Cortex of kidney (tissue), 1 donor: ENCODE data around the gene MRPL54.

Source experiments
- DNase-seq: peaks from one replicate; lab custom pipeline; 2025; lab: John Stamatoyannopoulos, UW

Gene MRPL54

DNA sequence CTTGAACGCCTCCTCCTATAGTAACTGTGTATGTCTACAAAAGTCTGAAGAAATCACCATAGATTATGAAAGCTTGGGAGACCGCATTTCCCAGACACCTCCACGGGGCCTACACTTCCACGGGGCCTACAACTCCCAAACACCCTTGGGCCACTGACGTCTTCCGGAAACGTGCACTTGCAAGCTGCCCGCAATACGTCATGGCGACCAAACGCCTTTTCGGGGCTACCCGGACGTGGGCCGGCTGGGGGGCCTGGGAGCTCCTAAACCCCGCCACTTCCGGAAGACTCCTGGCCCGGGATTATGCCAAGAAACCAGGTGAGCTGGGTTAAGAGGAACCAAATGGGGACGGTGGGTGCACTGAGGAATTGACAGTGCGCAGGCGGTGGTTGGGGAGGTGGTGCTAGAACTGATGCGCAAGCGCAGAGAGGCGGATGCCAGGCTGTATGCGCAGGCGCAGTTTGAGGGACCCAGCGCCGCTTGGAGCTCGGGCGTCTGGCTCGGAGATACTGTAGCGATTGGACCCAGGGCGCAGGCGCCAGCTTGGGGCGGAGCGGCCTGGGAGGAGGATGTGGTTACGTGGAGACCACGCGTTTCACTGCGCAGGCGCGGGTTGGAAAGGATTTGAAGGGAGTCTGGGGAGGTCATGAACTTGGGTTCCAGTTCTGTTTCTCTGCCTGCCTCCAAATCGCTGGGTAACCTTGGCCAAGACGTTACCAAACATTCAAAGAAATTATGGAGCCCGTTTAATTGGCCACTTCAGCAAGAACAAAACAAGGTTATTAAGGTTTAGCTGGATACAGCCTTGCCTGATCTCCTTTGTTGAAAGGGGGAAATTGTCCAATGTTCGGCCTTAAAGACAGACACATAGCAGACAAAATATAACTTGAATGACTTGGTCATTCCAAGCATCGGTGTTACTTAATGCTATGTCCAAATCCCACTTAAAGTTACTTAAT lies at the start of gene MRPL54:
Gene MRPL54 (plus strand): TSS at position 182 of the 959 bp plus-strand sequence. CDS start 19 bp downstream, at position 201.
- peak; percentile 88 for DNase-seq

DNA sequence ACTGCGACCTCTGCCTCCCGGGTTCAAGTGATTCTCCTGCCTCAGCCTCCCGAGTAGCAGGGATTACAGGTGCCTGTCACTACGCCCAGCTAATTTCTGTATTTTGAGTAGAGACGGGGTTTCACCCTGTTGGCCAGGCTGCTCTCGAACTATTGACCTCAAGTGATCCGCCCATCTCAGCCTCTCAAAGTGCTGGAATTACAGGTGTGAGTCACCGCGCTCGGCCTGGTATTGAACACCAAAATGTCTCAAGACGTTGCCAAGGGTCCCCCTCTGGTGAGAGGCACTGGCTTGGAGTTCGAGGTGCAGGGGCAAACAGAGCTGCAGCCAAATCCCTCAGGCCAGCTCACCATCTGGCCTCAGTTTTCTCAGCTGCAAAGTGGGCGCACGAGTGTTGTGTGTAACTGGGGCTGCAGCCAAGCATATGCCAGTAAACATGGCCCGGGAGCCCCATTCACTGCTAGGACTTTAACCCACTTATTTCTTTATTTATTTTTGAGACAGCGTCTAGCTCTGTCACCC lies 46.3 kb upstream of the MRPL54 start:
- DNase-seq = no peak

DNA sequence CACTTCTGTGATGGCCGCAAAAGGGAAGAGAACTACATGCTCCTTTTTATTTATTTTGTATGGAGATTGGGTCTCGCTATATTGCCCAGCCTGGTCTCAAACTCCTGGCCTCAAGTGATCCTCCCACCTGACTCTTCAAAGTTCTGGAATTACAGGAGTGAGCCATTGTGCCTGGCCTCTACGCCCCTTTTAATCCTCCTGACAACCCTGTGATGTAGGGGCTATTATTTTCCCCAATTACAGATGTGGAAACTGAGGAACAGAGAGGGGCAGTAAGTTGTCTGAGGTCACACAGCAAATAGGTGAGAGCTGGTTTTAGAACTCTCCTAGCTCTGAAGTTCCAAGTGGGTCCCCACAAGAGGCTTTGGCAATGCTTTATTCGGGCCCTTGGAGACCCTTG lies 42.6 kb upstream of the MRPL54 start:
- no peak for DNase-seq

DNA sequence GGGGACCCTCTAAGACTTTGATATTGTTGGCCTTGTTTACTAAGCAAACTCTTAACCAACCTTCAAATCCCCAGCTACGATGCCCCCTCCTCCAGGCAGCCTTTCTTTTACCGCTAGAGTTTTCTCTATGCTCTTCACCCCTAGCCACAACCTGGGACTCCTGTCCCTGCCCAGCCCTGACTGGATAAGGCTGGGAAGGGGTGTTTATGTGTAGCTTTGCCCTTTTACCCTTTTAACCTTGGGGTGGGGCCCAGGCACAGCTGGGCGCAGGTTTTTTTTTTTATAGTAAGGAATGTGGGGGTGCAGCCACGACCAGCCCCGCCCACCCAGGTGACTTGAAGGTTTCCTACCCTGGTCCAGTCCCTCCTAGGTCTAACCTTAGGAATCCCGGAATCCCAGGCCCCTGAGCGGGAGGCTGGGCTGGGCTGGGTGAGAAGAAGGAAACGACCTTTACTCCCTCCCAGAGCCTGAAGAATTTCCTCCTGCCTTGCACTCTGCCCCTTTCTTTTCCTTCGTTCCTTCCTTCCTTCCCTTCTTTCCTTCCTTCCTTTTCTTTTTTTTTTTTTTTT lies 42.0 kb upstream of the MRPL54 start:
- no peak for DNase-seq

DNA sequence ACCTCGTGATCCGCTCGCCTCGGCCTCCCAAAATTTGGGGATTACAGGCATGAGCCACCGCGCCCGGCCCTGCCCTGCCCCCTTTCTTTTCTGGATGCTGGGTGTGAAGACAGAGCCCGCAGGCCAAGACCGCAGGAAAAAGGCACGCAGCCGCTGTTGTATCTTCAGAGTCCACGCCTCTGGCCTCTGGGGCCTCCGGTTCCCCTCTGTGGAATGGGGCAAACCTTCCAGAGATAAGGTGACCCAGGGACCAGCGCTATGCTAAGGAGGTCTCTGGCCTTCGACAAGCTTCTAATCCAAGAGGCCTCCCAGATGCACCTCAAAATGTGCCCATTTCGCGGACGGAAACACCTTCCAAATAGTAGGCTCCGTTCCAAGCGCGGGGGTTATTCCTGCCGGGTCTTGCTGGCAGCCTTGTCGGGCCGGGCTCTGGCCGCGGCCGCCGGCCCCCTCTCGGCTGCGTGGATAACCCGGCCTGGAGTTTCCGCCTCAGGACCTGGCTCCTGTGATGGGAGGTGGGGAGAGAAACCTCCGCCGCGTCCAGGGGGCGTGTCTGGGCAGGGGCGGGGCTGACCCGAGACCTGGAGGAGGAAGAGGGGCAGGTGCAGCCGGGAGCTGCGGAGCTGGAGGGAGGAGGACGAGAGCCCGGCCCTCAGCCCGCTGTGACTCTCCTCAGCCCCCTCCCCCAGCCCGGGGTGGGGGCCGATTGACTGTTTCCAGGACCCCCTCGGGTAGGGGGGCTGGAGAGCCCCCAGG lies 41.2 kb upstream of the MRPL54 start:
- peak; percentile 66 for DNase-seq

DNA sequence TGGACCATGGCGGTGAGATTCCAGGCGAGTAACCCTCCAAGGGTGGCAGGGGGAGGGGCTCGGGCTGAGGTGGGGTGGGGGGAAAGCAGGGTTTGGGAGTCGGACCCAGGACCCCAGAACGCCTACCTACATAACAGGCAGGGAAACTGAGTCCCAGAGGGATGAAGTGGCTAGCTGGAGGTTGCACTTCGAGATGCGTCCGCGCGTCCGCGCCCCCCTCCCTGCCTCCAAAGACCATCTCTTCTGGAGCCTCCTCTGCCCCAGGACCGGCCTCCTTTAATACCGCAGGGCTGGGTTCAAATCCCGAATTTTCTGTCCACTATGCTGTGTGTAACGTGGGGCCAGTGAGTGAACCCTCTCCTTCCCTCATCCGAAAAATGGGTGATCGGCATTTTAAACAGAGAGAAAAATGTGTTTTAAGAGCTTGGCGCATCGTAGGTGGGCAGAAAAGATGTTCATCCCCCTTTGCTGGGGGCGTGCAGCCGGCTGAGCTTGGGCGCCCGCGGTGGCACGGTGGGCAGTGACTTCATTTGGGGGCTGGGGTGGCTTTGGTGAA lies 40.5 kb upstream of the MRPL54 start:
- DNase-seq = no peak

DNA sequence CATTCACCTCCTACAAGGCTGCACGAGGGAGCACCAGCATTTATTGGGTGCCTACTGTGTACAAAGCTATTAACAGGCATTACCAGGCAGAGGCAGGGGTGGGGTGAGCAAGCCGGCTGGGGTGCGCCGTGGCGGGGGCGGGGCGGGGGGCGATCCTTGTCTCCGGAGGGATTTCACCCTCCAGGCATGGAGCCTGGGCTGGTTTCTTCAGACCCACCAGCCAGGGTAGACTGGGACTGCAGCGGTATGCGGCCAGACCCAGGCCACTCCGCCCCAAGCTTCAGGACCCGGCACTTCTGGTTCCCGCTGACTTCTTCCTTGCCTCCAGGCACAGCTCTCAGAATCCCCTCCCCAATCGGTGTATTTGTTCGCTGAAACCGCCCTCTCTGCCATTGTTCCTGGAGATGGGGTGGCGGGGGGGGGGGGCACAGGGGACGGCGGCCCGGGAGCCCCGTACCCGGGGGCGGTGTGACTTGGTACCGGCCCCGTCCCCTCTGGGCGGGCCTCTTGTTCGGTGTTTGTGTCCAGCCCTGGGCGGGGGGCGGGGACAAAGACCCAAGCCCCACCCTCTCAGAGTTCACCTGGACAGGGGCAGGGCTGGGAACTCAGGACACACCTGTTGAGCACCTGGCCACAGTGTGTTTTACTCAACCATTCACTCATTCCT lies 39.9 kb upstream of the MRPL54 start:
- DNase-seq = no peak

GRCh38 chr19:3723110-3723488 lies 39.4 kb upstream of the MRPL54 start:
- no peak for DNase-seq

DNA sequence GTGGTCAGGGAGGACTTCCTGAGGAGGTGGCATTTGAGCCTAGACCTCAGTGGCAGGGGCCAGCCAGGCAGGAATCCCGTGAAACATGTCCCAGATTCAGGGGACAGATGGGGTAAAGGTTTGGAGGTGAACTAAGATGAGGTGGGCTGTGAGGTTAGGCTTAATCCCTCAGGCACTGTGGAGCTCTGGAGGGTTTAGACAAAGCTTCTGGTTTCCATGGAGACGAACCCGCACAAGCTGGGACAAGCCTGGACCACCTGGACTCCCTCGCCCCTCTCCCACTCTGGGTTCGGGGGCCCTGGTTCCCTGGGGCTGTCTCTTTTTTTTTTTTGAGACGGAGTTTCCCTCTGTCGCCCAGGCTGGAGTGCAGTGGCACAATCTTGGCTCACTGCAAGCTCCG lies 38.6 kb upstream of the MRPL54 start:
- no peak for DNase-seq

DNA sequence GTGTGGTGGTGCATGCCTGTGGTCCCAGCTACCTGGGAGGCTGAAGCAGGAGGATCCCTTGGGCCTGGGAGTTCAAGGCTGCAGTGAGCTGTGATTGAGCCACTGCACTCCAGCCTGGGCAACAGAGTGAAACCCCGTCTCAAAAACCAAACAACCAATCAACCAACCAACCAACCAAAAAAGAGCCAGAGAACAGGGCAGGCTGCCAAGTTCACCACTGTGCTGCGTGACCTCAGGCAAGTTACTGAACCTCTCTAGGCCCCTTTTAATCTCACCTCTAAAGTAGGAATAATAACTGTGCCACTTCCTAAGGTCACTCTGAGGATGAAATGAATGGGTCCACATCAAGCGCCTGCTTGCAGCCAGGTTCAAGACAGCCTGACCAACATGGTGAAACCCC lies 37.4 kb upstream of the MRPL54 start:
- no peak for DNase-seq

- no peak for DNase-seq
Measured at GRCh38 chr19:3725640-3726310, 36.7 kb upstream of the MRPL54 start.

DNA sequence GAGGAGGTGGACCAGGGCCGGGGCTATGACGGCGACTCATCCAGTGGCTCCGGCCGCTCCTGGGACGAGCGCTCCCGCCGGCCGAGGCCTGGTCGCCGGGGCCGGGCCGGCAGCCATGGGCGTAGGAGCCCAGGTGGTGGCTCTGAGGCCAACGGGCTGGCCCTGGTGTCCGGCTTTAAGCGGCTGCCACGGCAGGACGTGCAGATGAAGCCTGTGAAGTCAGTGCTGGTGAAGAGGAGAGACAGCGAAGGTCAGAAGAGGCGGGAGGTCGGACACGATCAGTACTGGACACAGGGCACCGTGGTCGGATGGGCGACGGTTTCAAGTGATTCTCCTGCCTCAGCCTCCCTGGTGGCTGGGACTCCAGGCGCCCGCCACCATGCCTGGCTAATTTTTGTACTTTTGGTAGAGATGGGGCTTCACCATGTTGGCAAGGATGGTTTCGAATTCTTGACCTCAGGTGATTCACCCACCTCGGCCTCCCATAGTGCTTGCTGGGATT lies 32.0 kb upstream of the MRPL54 start:
- no peak for DNase-seq

- no peak for DNase-seq
Measured at GRCh38 chr19:3732108-3732507, 30.4 kb upstream of the MRPL54 start.

DNA sequence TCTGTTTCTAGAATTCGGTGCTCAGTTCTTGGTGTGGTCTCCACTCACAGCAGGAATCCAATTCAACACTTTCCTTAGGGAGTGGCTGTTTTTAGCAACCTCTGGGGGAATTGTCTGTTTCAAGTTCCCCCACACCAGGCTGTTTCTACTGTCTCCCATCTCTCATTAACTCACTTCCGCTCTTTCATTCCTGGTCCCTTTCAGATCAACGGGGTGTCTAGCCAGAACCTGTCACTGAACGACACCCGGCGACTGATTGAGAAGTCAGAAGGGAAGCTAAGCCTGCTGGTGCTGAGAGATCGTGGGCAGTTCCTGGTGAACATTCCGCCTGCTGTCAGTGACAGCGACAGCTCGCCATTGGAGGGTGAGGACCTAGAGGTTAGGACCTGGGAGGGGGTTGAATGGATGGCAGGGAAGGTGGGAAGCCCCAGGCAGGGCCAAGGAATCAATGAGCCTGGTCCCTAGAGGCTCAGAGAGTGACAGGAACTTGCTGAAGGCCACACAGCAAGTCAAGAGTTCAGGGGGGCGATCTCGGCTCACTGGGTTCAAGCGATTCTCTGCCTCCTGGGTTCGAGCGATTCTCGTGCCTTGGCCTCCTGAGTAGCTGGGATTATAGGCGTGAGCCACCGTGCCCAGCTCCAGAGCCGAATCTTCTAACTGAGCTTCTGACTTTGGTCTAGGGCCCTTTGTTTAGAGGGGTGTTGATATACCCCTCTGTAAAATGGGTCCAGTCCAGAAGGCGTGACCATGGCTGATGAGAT lies 28.8 kb upstream of the MRPL54 start:
- no peak for DNase-seq

- no peak for DNase-seq
Measured at GRCh38 chr19:3734310-3734600, 28.2 kb upstream of the MRPL54 start.

DNA sequence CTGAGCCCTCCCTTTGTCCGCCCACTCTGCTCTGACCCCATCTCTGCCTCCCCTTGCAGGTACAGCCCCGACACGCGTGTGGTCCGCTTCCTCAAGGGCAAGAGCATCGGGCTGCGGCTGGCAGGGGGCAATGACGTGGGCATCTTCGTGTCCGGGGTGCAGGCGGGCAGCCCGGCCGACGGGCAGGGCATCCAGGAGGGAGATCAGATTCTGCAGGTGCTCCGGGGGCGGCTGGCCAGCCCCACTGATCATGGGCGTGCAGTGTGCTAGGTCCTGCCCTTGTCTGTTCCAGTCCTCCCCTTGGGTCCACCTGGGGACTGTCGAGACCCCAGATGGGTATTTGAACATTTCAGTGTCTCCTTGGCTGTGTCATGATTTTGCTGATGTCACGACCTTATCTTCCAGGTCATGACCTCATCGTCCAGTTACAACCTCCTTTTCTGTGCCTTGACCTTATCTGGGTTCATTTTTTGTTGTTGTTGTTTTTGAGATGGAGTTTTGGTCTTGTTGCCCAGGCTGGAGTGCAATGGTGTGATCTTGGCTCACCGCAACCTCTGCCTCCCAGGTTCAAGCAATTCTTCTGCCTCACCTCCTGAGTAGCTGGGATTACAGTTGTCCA lies 26.3 kb upstream of the MRPL54 start:
- DNase-seq = no peak

- DNase-seq = no peak
Measured at GRCh38 chr19:3737487-3738205, 24.8 kb upstream of the MRPL54 start.

DNA sequence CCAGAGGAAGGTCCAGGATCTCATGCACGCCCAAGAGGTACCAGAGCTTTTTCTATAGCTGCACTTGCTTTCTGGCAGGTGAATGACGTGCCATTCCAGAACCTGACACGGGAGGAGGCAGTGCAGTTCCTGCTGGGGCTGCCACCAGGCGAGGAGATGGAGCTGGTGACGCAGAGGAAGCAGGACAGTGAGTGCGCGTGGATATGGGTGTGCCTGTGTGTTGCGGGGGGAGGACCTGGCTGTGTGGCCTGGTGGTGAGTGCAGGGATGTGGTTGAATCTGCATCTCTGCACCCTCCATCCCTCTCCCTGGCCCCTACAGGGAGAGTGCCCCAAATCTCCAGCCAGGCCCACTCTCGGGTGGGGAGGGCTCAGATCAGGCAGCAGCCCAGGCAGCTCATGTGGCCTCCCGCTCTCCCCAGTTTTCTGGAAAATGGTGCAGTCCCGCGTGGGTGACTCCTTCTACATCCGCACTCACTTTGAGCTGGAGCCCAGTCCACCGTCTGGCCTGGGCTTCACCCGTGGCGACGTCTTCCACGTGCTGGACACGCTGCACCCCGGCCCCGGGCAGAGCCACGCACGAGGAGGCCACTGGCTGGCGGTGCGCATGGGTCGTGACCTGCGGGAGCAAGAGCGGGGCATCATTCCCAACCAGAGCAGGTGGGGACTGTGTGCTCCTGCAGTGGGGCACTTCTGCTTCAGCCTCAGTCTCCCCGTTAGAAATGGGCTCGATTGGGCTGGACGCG lies 23.8 kb upstream of the MRPL54 start:
- no peak for DNase-seq
